ENCODE measurements around the gene FAM156B. TPM values are rescaled to one million over a fixed set of nuclear protein-coding genes. Genes with fewer than 3 reads are reported as not detected.
"Not testable (repeated sequence)": the region's sequence is repeated elsewhere in the genome, so short reads cannot be mapped to it uniquely, and the experiment has no call there.

The FAM156B gene
- total and polyA plus RNA-seq, 9 of the 15 experiments (the other 6 are each of a cell fraction or from before 2014, with no cell fraction given): 0.24 to 32.2 (median 14.2) TPM

- H3K4me3 ChIP-seq; POLR2A ChIA-PET; in situ Hi-C loops (cut with MboI); H3K79me2 ChIP-seq (ENCODE audit: control insufficient read depth, insufficient read depth, low read length); H3K9me1 ChIP-seq (ENCODE audit: control insufficient read depth, insufficient read depth, low read length); CTCF ChIA-PET (ENCODE audit: low intra/inter-chr PET ratio); BruUV-seq (replicated peaks); H4K20me1 ChIP-seq (replicated peaks; ENCODE audit: control insufficient read depth, insufficient read depth, low read length); H3K9me3 ChIP-seq (replicated peaks; ENCODE audit: control insufficient read depth, insufficient read depth, low read depth, low read length); H3K4me1 ChIP-seq (replicated peaks in 1 of 2; ENCODE audit: control insufficient read depth in 2 of 2, insufficient read depth in 2 of 2, low read length in 2 of 2); H3K4me2 ChIP-seq (ENCODE audit: insufficient read depth, low read length); H3K27me3 ChIP-seq (ENCODE audit: control insufficient read depth in 2 of 2, insufficient read depth in 2 of 2, low read length in 2 of 2); H3K27ac ChIP-seq (ENCODE audit: extremely low read depth, low read depth, low read length); intact Hi-C loops (cut with micrococcal nuclease); ATAC-seq; DNase-seq (ENCODE audit: extremely low read depth in 1 of 4, low spot score in 3 of 4); H2AFZ ChIP-seq (ENCODE audit: low read depth, low read length); H3K9ac ChIP-seq (ENCODE audit: insufficient read depth in 1 of 2, low read depth in 2 of 2, low read length in 2 of 2); FAIRE-seq; H3K36me3 ChIP-seq (ENCODE audit: control insufficient read depth, insufficient read depth, low read length): not testable (repeated sequence)
- WGBS (ENCODE audit: insufficient coverage, low coverage, missing lambda C conversion rate): no CpG with 5 or more reads among the region's 17 CpGs
These were observed 51.1 kb downstream of the FAM156B start for GRCh38 chrX:52948265-52948664.

DNA sequence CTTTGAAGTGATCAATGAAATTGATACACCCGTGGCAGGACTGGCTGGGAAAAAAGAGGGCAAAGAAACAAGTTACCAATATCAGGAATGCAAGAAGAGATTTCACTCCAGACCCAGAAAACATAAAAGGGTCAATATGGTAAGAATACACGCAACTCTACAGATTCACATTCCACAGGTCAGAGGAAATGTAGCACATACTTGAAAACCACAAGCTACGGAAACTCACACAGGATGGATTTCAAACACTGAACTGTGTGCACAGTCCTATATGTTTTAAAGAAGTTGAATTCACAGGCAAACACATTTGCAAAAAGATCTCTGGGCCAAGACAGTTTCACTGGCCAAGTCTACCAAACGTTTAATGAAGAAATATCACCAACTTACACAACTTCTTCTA is 52.2 kb downstream of the FAM156B start:
- H3K36me3 ChIP-seq (ENCODE audit: control insufficient read depth, insufficient read depth, low read length); POLR2A ChIA-PET; H2AFZ ChIP-seq (ENCODE audit: low read depth, low read length); H3K79me2 ChIP-seq (ENCODE audit: control insufficient read depth, insufficient read depth, low read length); H3K4me3 ChIP-seq; H3K9ac ChIP-seq (ENCODE audit: insufficient read depth in 1 of 2, low read depth in 2 of 2, low read length in 2 of 2); ATAC-seq; H4K20me1 ChIP-seq (replicated peaks; ENCODE audit: control insufficient read depth, insufficient read depth, low read length); H3K27ac ChIP-seq (ENCODE audit: extremely low read depth, low read depth, low read length); intact Hi-C loops (cut with micrococcal nuclease); H3K4me2 ChIP-seq (ENCODE audit: insufficient read depth, low read length); H3K9me1 ChIP-seq (ENCODE audit: control insufficient read depth, insufficient read depth, low read length); H3K4me1 ChIP-seq (replicated peaks in 1 of 2; ENCODE audit: control insufficient read depth in 2 of 2, insufficient read depth in 2 of 2, low read length in 2 of 2); DNase-seq (ENCODE audit: extremely low read depth in 1 of 4, low spot score in 3 of 4); H3K27me3 ChIP-seq (ENCODE audit: control insufficient read depth in 2 of 2, insufficient read depth in 2 of 2, low read length in 2 of 2); H3K9me3 ChIP-seq (replicated peaks; ENCODE audit: control insufficient read depth, insufficient read depth, low read depth, low read length); BruUV-seq (replicated peaks); CTCF ChIA-PET (ENCODE audit: low intra/inter-chr PET ratio); in situ Hi-C loops (cut with MboI); FAIRE-seq: not testable (repeated sequence)
- no CpG with 5 or more reads among the region's 4 CpGs for WGBS (ENCODE audit: insufficient coverage, low coverage, missing lambda C conversion rate)

GRCh38 chrX:52949884-52950283 is 52.8 kb downstream of the FAM156B start:
- CTCF ChIA-PET (ENCODE audit: low intra/inter-chr PET ratio); POLR2A ChIA-PET; H3K9me1 ChIP-seq (ENCODE audit: control insufficient read depth, insufficient read depth, low read length); H3K27ac ChIP-seq (ENCODE audit: extremely low read depth, low read depth, low read length); H3K4me2 ChIP-seq (ENCODE audit: insufficient read depth, low read length); H3K36me3 ChIP-seq (ENCODE audit: control insufficient read depth, insufficient read depth, low read length); ATAC-seq; H2AFZ ChIP-seq (ENCODE audit: low read depth, low read length); H3K27me3 ChIP-seq (ENCODE audit: control insufficient read depth in 2 of 2, insufficient read depth in 2 of 2, low read length in 2 of 2); H3K4me1 ChIP-seq (replicated peaks in 1 of 2; ENCODE audit: control insufficient read depth in 2 of 2, insufficient read depth in 2 of 2, low read length in 2 of 2); FAIRE-seq; H3K9me3 ChIP-seq (replicated peaks; ENCODE audit: control insufficient read depth, insufficient read depth, low read depth, low read length); DNase-seq (ENCODE audit: extremely low read depth in 1 of 4, low spot score in 3 of 4); intact Hi-C loops (cut with micrococcal nuclease); BruUV-seq (replicated peaks); H3K79me2 ChIP-seq (ENCODE audit: control insufficient read depth, insufficient read depth, low read length); in situ Hi-C loops (cut with MboI); H3K9ac ChIP-seq (ENCODE audit: insufficient read depth in 1 of 2, low read depth in 2 of 2, low read length in 2 of 2); H4K20me1 ChIP-seq (replicated peaks; ENCODE audit: control insufficient read depth, insufficient read depth, low read length); H3K4me3 ChIP-seq: not testable (repeated sequence)
- no CpG with 5 or more reads among the region's 10 CpGs for WGBS (ENCODE audit: insufficient coverage, low coverage, missing lambda C conversion rate)
